Epidermal melanocyte (primary cell): ENCODE results near the gene TNNT3.
"Not testable (repeated sequence)": the region's sequence is repeated elsewhere in the genome, so short reads cannot be mapped to it uniquely, and the experiment has no call there.

Experiments
- DNase-seq: peaks from one replicate; pipeline ENCODE4 v3.0.0; 2011; ENCODE audit warnings: low spot score; ENCODE audit not compliant: insufficient read length

TNNT3 gene

GRCh38 chr11:1919391-1920127 is at the start of gene TNNT3:
TNNT3 (plus strand) TSS chr11:1919703; CDS start chr11:1922875, 3,172 bp downstream.
- no peak for DNase-seq

GRCh38 chr11:1870326-1870696 is 49.2 kb upstream of the TNNT3 start:
- DNase-seq: no peak

GRCh38 chr11:1870721-1871466 is 48.6 kb upstream of the TNNT3 start:
- DNase-seq: peak; percentile 66

- DNase-seq: no peak
These were observed 48.0 kb upstream of the TNNT3 start for GRCh38 chr11:1871531-1871930.

- DNase-seq: no peak
These were observed 47.1 kb upstream of the TNNT3 start for GRCh38 chr11:1872267-1872985.

GRCh38 chr11:1873048-1873812 is 46.3 kb upstream of the TNNT3 start:
- no peak for DNase-seq

GRCh38 chr11:1873813-1874150 is 45.7 kb upstream of the TNNT3 start:
- DNase-seq: not testable (repeated sequence)

GRCh38 chr11:1874441-1875092 is 44.9 kb upstream of the TNNT3 start:
- not testable (repeated sequence) for DNase-seq

- DNase-seq: no peak
These were observed 44.2 kb upstream of the TNNT3 start for GRCh38 chr11:1875093-1875850.

- not testable (repeated sequence) for DNase-seq
These were observed 43.6 kb upstream of the TNNT3 start for GRCh38 chr11:1875851-1876301.

- DNase-seq: no peak
These were observed 43.0 kb upstream of the TNNT3 start for GRCh38 chr11:1876361-1877063.

GRCh38 chr11:1877211-1878136 is 42.0 kb upstream of the TNNT3 start:
- DNase-seq: no peak

GRCh38 chr11:1878137-1879031 is 41.1 kb upstream of the TNNT3 start:
- DNase-seq: no peak

- DNase-seq: no peak
These were observed 40.1 kb upstream of the TNNT3 start for GRCh38 chr11:1879342-1879940.

GRCh38 chr11:1879941-1880720 is 39.4 kb upstream of the TNNT3 start:
- DNase-seq: no peak

GRCh38 chr11:1880746-1881441 is 38.6 kb upstream of the TNNT3 start:
- DNase-seq: no peak
